ENCODE results near the gene ERC2.

Gene ERC2

GRCh38 chr3:55649554-55649953 lies 818.7 kb downstream of the ERC2 start:
- DNase-seq (ENCODE audit: low read depth), result no peak
- no peak for TF ChIP-seq CTCF (IDR thresholded peaks at IDR 0.05; ENCODE audit: control insufficient read depth, extremely low read depth, insufficient read depth)
- no peak overlapping the region for H3K4me3 ChIP-seq (ENCODE audit: low read depth, low read length)

- no peak for DNase-seq (ENCODE audit: low read depth)
- no peak overlapping the region for H3K4me3 ChIP-seq (ENCODE audit: low read depth, low read length)
- no peak for TF ChIP-seq CTCF (IDR thresholded peaks at IDR 0.05; ENCODE audit: control insufficient read depth, extremely low read depth, insufficient read depth)
These were observed 819.5 kb downstream of the ERC2 start for GRCh38 chr3:55648591-55649318.

GRCh38 chr3:55647670-55648069 lies 820.6 kb downstream of the ERC2 start:
- no peak for DNase-seq (ENCODE audit: low read depth)
- no peak overlapping the region for H3K4me3 ChIP-seq (ENCODE audit: low read depth, low read length)
- TF ChIP-seq CTCF (IDR thresholded peaks at IDR 0.05; ENCODE audit: control insufficient read depth, extremely low read depth, insufficient read depth), result no peak

GRCh38 chr3:55647063-55647462 lies 821.2 kb downstream of the ERC2 start:
- no peak for TF ChIP-seq CTCF (IDR thresholded peaks at IDR 0.05; ENCODE audit: control insufficient read depth, extremely low read depth, insufficient read depth)
- no peak for DNase-seq (ENCODE audit: low read depth)
- H3K4me3 ChIP-seq (ENCODE audit: low read depth, low read length), result no peak overlapping the region

GRCh38 chr3:55646121-55646520 lies 822.1 kb downstream of the ERC2 start:
- no peak for TF ChIP-seq CTCF (IDR thresholded peaks at IDR 0.05; ENCODE audit: control insufficient read depth, extremely low read depth, insufficient read depth)
- H3K4me3 ChIP-seq (ENCODE audit: low read depth, low read length), result no peak overlapping the region
- no peak for DNase-seq (ENCODE audit: low read depth)

- no peak for DNase-seq (ENCODE audit: low read depth)
- TF ChIP-seq CTCF (IDR thresholded peaks at IDR 0.05; ENCODE audit: control insufficient read depth, extremely low read depth, insufficient read depth), result no peak
- no peak overlapping the region for H3K4me3 ChIP-seq (ENCODE audit: low read depth, low read length)
These were observed 822.8 kb downstream of the ERC2 start for GRCh38 chr3:55645422-55645821.

- TF ChIP-seq CTCF (IDR thresholded peaks at IDR 0.05; ENCODE audit: control insufficient read depth, extremely low read depth, insufficient read depth), result no peak
- no peak overlapping the region for H3K4me3 ChIP-seq (ENCODE audit: low read depth, low read length)
- DNase-seq (ENCODE audit: low read depth), result no peak
These were observed 825.0 kb downstream of the ERC2 start for GRCh38 chr3:55643283-55643682.

Measured in LNCaP clone FGC (cell line).